ENCODE data around the gene ZDHHC12.

Gene ZDHHC12

DNA sequence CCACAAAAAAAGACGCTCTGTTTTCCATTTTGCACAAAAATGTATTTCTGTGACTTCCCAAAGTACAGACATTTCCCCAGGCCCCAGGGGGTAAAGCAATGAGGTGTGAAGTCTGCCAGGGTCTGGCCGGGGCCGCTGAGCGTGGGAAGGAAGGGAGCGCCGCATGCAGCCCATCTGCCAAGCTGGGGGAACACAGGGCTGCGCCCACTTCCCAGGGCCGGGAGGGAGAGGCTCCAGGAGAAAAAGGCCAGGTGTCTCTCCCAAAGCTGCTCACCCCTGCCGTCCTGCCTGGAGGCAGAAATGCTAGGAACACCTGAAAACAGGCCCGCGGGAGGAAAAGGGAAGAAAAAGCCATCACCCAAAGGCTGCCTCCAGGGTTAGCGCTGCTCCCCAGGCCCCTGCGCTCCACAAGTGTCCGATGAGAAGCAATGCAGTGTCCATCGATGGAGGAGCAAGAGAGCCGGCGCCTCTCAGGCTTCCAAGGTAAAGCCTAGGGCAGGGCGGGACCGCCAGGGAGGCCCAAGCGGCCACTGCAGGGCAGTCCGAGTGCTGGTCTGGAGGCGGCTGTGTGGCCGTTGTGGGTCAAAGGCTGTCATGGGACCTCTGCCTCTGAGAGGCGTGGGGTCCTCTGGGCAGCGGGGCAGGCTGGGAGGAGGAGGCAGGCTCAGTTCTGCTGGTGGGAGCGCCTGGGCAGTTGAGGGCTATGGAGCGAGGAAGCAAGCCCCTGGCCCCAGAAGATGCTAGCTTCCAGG lies 6.0 kb upstream of the ZDHHC12 start:
- peak in 1 of 2 experiments; percentile 47 for DNase-seq

GRCh38 chr9:128729302-128729701 lies 5.4 kb upstream of the ZDHHC12 start:
- DNase-seq, result peak in 1 of 2 experiments; percentile 54

GRCh38 chr9:128728298-128728697 lies 4.4 kb upstream of the ZDHHC12 start:
- DNase-seq, result no peak

DNA sequence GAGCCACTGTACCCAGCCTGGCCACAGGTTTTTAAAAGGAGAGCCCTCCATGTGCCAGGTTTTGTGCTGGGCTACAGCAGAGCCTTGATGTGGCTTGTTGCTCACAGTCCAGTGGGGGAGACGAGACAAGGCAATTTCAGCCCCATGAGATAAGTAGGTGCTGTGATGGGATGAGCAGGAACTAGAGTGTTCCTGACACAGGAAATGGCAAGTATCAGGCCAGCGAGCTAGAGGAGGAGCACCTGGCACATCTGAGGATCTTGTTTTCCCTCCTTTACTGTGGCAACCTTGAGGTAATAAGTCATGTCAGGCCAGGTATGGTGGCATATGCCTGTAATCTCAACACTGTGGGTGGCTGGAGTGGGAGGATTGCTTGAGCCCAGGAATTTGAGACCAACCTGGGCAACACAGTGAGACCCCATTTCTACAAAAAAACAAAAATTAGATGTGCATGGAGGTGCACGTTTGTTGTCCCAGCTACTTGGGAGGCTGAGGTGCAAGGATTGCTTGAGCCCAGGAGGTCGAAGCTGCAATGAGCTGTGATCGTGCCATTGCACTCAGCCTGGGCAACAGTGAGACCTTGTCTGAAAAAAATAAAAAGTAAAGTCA lies 3.8 kb upstream of the ZDHHC12 start:
- no peak for DNase-seq

GRCh38 chr9:128724744-128725211 lies 851 bp upstream of the ZDHHC12 start:
- DNase-seq, result peak; percentile 70 to 72

- DNase-seq, result no peak
Observed at GRCh38 chr9:128723352-128723865, 518 bp downstream of the ZDHHC12 start.

DNA sequence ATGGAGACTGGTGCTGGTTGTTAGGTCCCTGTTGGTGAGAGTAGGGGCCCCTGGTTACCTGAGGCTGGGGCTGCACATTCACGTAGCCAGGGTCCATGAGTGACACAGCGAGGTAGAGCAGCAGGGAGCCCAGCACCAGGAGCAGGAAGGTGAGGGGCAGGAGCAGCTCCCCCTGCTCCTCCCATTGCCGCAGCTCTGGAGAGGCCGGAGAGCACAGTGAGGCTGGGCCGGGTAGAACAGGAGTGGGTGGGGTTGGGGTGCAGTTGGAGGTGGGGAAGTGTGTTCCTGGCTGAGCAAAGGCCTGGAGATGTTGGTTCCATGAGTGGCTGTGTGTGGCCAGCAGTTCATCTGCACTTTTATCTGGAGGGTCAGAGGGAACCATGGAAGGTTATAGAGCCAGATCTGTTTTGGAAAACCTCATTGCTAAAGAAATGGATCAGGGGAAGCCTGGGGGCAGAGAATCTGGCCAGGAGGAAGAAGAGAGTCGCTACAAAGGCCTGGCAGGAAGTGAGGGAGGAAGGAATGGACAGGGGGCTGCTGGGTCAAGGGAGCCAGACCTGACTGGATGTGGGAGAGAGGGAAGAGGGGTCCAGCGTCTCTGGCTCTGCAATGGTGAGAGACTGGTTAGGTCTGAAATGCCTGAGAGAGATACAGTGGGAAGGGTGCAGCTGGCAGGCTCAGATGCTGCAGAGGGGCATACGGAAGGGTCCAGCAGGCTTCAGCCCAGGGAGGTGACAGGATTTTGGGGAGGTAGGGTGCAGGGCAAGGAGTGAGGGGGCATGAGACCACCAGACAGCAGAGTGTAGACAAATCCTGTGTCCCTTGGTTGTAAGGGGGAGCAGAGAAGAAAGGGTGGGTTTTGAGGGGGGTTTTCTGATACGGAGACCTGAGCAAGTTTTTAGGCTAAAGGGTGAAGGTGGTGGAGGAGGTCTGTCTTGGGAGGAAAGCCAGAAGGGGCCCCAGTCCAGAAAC lies 1.3 kb downstream of the ZDHHC12 start:
- no peak for DNase-seq

DNA sequence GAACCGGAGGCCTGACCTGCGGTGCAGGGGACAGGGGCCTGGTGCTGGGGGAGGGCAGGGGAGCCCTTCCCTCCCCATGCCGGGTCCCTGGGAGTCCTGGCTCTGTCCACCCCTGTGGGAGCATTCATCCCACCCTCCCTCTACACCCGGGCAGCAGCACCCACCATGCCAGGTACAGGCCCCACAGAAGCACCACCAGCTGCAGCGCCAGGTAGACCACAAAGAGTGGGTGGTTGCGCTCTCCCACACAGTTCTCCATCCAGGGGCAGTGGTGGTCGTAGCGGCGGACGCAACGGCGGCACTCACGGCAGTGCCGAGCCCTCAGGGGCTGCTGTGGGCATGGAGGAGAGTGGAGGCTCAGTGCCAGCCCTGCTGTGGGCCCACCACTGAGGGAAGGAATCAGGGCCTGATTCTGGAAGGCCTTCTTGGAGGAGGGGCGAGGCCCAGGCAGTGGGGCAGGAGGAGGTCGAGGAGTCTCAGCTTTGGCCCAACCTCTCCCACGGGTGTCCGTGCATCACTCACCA lies 2.4 kb downstream of the ZDHHC12 start:
- no peak for DNase-seq

DNA sequence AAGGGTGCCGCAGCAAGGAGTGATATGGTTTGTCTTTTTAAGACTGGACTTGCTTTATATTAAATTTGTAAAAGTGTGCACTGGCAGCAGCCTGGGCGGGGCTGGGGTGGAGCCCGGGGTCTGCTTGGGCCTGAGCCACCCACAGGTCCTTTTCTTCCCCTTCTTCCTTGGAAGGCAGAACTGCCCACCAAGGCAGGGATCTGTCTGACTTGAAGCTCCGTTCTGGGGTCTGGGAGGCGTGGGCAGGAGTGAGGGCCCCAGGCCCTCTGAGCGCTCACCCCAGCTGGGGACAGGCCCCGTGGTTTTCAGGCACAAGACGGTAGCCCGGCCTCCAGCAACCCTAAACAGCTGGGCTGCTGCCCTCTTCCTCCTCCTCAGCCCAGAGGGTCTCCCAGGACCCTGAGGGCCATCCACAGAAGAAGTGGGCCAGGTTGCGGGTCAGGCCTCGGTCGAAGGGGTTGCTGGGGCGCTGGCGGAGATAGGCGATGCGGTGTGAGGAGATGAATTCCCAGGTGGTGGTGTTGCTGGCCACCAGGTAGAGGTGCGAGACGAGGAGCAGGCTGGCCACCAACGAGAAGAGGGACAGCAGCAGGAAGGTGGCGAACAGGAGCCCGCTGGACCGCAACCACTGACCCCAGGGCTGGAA lies 3.0 kb downstream of the ZDHHC12 start:
- DNase-seq, result no peak

- DNase-seq, result no peak
Observed at GRCh38 chr9:128719919-128720605, 3.9 kb downstream of the ZDHHC12 start.

DNA sequence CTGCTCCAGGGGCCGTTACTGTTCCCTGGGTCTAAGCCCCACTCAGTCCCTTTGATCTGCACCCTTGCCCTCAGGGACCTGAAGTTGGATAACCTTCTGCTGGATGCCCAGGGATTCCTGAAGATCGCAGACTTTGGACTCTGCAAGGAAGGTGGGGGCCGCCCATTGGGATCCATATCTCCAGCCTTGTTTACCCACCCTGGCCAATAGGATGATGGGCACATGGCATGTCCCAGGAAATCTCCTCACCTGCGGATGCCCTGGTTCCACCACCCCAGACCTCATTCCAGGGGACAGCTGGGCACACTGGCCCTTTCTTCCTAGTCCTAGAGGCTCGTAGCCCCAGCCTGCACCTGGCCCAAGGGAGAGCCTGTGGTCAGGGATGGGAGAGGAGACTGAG lies 5.5 kb downstream of the ZDHHC12 start:
- no peak for DNase-seq

- no peak for DNase-seq
Observed at GRCh38 chr9:128718047-128718446, 5.9 kb downstream of the ZDHHC12 start.

DNA sequence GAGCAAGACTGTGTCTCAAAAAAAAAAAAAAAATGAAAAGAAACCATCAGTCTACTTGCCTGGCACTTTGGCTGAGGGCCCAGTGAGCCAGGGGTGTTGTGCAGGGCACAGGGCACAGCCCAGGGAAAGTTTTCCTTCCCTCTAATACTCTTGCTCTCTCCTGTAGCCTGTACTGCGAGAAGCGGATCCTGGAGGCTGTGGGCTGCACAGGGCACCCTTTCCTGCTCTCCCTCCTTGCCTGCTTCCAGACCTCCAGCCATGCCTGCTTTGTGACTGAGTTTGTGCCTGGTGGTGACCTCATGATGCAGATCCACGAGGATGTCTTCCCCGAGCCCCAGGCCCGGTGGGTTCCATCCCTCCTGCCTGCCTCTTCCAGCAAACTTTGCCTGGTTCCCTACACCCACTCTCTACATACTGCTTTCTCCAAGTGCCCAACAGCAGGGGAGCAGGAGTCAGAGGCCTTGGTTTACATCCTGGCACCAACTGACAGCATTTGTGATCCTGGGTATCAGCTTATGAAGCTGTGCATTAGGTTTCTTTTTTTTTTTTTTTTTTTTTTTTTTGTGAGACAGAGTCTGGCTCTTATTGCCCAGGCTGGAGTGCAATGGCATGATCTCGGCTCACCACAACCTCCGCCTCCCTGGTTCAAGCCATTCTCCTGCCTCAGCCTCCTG lies 7.2 kb downstream of the ZDHHC12 start:
- no peak for DNase-seq

DNA sequence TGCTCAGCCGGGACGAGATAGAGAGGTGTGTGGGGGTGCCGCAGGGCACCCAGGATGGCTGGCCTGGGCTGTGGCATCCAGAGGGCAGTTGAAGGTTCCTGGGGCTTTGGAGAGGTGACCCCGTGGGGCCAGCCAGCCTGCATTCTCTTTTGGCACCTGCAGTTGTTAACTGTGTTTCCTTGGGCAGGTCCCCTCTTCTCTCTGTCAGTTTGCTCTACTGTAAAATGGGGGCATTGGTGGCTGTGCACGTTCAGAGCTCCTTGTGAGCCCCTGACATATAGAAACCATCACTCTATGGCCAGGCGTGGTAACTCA lies 8.5 kb downstream of the ZDHHC12 start:
- no peak for DNase-seq

- no peak for DNase-seq
Observed at GRCh38 chr9:128714586-128715435, 9.1 kb downstream of the ZDHHC12 start.

- DNase-seq, result no peak
Observed at GRCh38 chr9:128713941-128714573, 9.9 kb downstream of the ZDHHC12 start.

DNA sequence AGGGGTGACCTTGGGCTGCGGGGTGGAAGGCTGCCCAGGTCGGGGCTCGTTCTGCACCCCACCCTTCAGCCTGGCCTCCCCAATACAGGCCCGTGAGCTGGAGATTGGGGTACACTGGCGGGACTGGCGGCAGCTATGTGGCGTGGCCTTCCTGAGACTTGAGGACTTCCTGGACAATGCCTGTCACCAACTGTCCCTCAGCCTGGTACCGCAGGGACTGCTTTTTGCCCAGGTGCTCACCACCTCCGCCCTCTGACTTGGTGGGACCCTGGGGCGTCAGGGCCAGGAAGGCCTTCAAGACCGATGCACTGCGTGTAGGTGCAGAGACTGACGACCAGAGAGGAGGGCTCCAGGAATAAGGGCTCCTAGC lies 10.5 kb downstream of the ZDHHC12 start:
- DNase-seq, result no peak

DNA sequence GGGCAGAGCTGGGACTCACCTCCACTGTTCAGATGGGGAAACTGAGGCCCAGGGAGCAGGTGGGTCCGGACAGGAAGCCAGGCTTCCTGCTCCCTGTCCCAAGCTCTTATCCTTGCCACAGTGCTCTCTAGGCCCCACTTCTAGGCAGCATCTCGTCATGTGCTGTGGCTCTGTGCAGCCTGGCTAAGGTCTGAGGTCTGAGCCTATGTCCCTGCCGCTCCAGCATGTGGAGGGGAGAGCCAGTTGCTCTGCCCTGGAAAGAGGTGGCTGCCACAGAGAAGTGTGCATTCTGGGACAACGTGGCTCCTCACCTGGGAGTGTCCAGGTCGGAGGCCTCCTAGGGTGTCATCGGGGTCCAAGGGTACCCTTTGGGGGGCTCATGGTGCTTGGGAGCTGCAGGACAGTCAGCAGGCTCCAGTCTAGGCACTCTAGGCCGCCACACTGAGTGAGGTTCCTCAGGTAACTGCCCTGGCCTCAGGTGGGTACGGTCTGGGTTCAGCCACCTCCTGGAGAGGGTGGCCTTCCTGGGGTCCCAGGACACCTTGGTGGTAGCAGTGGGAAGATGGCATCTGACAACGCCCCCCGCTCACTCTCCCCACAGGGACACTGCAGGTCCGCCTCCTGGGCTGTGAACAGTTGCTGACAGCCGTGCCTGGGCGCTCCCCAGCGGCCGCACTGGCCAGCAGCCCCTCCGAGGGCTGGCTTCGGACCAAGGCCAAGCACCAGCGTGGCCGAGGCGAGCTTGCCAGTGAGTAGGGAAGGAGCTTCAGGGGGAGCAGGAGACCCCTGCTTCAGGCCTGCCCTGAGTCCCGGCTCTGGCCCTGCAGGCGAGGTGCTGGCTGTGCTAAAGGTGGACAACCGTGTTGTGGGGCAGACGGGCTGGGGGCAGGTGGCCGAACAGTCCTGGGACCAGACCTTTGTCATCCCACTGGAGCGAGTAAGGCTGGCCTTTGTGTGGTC lies 11.2 kb downstream of the ZDHHC12 start:
- no peak for DNase-seq

- DNase-seq, result no peak
Observed at GRCh38 chr9:128707446-128707845, 16.5 kb downstream of the ZDHHC12 start.
